Loucy (cell line): ENCODE measurements around the gene SPDEF.

Source experiments
- H2AFZ ChIP-seq: fragments of 200-600 bp; sonication (generic); 2 replicates; pipeline ENCODE4 v1.6.0; 2016; ENCODE audit warnings: antibody characterized with exemption, mild to moderate bottlenecking, low read length, moderate library complexity
- H3F3A ChIP-seq: fragments of 200-600 bp; 2 replicates; pipeline ENCODE4 v1.6.0; 2016; ENCODE audit warnings: antibody characterized with exemption, low read depth, mild to moderate bottlenecking
- H3K27me3 ChIP-seq: fragments of 200-600 bp; sonication (generic); 2 replicates; pipeline ENCODE4 v1.6.1; 2014; ENCODE audit warnings: low read length, mild to moderate bottlenecking; ENCODE audit not compliant: insufficient read depth, poor library complexity, severe bottlenecking
- H3K36me3 ChIP-seq: fragments of 200-600 bp; sonication (generic); 2 replicates; pipeline ENCODE4 v1.6.1; 2016; ENCODE audit warnings: low read length; ENCODE audit not compliant: insufficient read depth
- H3K4me1 ChIP-seq: fragments of 200-600 bp; sonication (generic); 2 replicates; pipeline ENCODE4 v1.5.1; 2014; ENCODE audit warnings: low read length, mild to moderate bottlenecking; ENCODE audit not compliant: insufficient read depth, poor library complexity, severe bottlenecking
- H3K4me2 ChIP-seq: fragments of 200-600 bp; sonication (generic); 2 replicates; pipeline ENCODE4 v1.6.0; 2014; ENCODE audit warnings: antibody characterized with exemption, low read length, low read depth, mild to moderate bottlenecking; ENCODE audit not compliant: poor library complexity, severe bottlenecking
- H3K4me3 ChIP-seq: fragments of 200-600 bp; sonication (generic); 2 replicates; pipeline ENCODE4 v1.5.1; 2014; ENCODE audit warnings: low read length, mild to moderate bottlenecking, mixed read lengths; ENCODE audit not compliant: poor library complexity, severe bottlenecking
- H3K79me2 ChIP-seq: fragments of 200-600 bp; sonication (generic); 2 replicates; pipeline ENCODE4 v1.6.1; 2014; ENCODE audit warnings: low read length; ENCODE audit not compliant: insufficient read depth
- H3K9ac ChIP-seq: fragments of 200-600 bp; sonication (generic); 2 replicates; pipeline ENCODE4 v1.6.0; 2014; ENCODE audit warnings: mild to moderate bottlenecking, low read depth, low read length, moderate library complexity; ENCODE audit not compliant: poor library complexity, severe bottlenecking
- H3K9me2 ChIP-seq: fragments of 200-600 bp; sonication (generic); replicated peaks from 2 replicates; pipeline ENCODE4 v1.6.1; 2016; ENCODE audit warnings: low read depth, low read length, mixed read lengths
- H3K9me3 ChIP-seq: fragments of 200-600 bp; sonication (generic); 2 replicates; pipeline ENCODE4 v1.6.1; 2014; ENCODE audit warnings: mild to moderate bottlenecking, antibody characterized with exemption, low read length, low read depth; ENCODE audit not compliant: insufficient read depth
- H4K20me1 ChIP-seq: fragments of 200-600 bp; sonication (generic); 2 replicates; pipeline ENCODE4 v1.6.0; 2014; ENCODE audit warnings: antibody characterized with exemption, low read length, mild to moderate bottlenecking; ENCODE audit not compliant: insufficient read depth, poor library complexity, severe bottlenecking
- EZH2phosphoT487 ChIP-seq: fragments of 200-600 bp; IDR thresholded peaks from 2 replicates; pipeline ENCODE4 v1.6.1; 2018; ENCODE audit warnings: antibody characterized with exemption, mild to moderate bottlenecking, moderate library complexity, borderline replicate concordance
- TF ChIP-seq, protein P1 (sequence below): fragments of 200-600 bp; sonication (generic); conservative IDR thresholded peaks from 2 replicates; pipeline ENCODE4 v1.5.1; 2014; ENCODE audit warnings: mild to moderate bottlenecking, antibody characterized with exemption, low read length

The SPDEF gene

DNA sequence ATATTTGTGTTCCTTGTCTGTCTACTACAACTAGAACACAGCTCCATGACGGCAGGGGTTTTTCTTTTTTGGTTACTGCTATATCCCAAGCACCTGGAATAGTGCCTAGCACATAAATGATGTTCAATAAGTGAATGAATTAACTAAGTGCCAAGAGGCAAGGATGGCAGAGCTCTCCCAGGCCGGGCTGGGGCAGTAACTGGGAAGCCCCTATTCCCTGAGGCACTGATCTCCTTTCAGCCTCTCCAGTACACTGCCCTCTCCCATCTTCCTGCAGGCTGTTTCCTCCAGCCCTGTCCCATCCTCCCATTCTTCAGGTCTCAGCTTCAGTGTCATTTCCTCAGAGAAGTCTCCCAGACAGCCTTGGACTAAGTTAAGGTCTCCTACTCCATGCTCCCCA, 29.0 kb upstream of the SPDEF start:
- Histone ChIP-seq H3F3A (no peaks in the 10 kb centered on the region), H3K9me2 (no peaks in the 10 kb centered on the region), H3K9ac (no peak overlapping the region), H3K4me1 (no peaks in the 10 kb centered on the region), H2AFZ (no peak overlapping the region), H3K79me2 (no peaks in the 10 kb centered on the region), H3K4me3 (no peak overlapping the region), H3K27me3 (no peaks in the 10 kb centered on the region), H4K20me1 (no peaks in the 10 kb centered on the region), H3K4me2 (no peak overlapping the region), H3K9me3 (no peaks in the 10 kb centered on the region), H3K36me3 (peaks cover 38% of the 10 kb centered on the region; the same call in 1 of the 2 replicates)
- TF ChIP-seq EZH2phosphoT487: no peak
- TF ChIP-seq, protein P1, sequence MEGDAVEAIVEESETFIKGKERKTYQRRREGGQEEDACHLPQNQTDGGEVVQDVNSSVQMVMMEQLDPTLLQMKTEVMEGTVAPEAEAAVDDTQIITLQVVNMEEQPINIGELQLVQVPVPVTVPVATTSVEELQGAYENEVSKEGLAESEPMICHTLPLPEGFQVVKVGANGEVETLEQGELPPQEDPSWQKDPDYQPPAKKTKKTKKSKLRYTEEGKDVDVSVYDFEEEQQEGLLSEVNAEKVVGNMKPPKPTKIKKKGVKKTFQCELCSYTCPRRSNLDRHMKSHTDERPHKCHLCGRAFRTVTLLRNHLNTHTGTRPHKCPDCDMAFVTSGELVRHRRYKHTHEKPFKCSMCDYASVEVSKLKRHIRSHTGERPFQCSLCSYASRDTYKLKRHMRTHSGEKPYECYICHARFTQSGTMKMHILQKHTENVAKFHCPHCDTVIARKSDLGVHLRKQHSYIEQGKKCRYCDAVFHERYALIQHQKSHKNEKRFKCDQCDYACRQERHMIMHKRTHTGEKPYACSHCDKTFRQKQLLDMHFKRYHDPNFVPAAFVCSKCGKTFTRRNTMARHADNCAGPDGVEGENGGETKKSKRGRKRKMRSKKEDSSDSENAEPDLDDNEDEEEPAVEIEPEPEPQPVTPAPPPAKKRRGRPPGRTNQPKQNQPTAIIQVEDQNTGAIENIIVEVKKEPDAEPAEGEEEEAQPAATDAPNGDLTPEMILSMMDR: no peak

GRCh38 chr6:34584694-34585093, 28.6 kb upstream of the SPDEF start:
- no peaks in the 10 kb centered on the region for H4K20me1 ChIP-seq
- no peak for TF ChIP-seq EZH2phosphoT487
- TF ChIP-seq, protein P1: no peak
- H3K27me3 ChIP-seq: no peaks in the 10 kb centered on the region
- no peaks in the 10 kb centered on the region for H3K9me2 ChIP-seq
- H3K4me2 ChIP-seq: no peak overlapping the region
- H3K9me3 ChIP-seq: no peaks in the 10 kb centered on the region
- no peak overlapping the region for H3K9ac ChIP-seq
- H2AFZ ChIP-seq: no peak overlapping the region
- H3K79me2 ChIP-seq: no peaks in the 10 kb centered on the region
- no peaks in the 10 kb centered on the region for H3F3A ChIP-seq
- H3K36me3 ChIP-seq: peaks cover 35% of the 10 kb centered on the region; the same call in 1 of the 2 replicates
- H3K4me3 ChIP-seq: no peak overlapping the region
- no peaks in the 10 kb centered on the region for H3K4me1 ChIP-seq

- H3K36me3 ChIP-seq: peaks cover 29% of the 10 kb centered on the region; the same call in 1 of the 2 replicates
- H3K9me3 ChIP-seq: no peaks in the 10 kb centered on the region
- no peak overlapping the region for H3K4me2 ChIP-seq
- no peaks in the 10 kb centered on the region for H3K4me1 ChIP-seq
- no peaks in the 10 kb centered on the region for H3K9me2 ChIP-seq
- H3F3A ChIP-seq: no peaks in the 10 kb centered on the region
- TF ChIP-seq, protein P1: no peak
- TF ChIP-seq EZH2phosphoT487: no peak
- no peak overlapping the region for H3K4me3 ChIP-seq
- H3K9ac ChIP-seq: no peak overlapping the region
- no peak overlapping the region for H2AFZ ChIP-seq
- no peaks in the 10 kb centered on the region for H3K79me2 ChIP-seq
- H3K27me3 ChIP-seq: no peaks in the 10 kb centered on the region
- H4K20me1 ChIP-seq: no peaks in the 10 kb centered on the region
Observed at GRCh38 chr6:34583861-34584604, 27.9 kb upstream of the SPDEF start.
